ENCODE data around the gene OR10H5.
"Not testable (repeated sequence)": the region's sequence is repeated elsewhere in the genome, so short reads cannot be mapped to it uniquely, and the experiment has no call there.

Gene OR10H5, protein sequence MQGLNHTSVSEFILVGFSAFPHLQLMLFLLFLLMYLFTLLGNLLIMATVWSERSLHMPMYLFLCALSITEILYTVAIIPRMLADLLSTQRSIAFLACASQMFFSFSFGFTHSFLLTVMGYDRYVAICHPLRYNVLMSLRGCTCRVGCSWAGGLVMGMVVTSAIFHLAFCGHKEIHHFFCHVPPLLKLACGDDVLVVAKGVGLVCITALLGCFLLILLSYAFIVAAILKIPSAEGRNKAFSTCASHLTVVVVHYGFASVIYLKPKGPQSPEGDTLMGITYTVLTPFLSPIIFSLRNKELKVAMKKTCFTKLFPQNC

DNA sequence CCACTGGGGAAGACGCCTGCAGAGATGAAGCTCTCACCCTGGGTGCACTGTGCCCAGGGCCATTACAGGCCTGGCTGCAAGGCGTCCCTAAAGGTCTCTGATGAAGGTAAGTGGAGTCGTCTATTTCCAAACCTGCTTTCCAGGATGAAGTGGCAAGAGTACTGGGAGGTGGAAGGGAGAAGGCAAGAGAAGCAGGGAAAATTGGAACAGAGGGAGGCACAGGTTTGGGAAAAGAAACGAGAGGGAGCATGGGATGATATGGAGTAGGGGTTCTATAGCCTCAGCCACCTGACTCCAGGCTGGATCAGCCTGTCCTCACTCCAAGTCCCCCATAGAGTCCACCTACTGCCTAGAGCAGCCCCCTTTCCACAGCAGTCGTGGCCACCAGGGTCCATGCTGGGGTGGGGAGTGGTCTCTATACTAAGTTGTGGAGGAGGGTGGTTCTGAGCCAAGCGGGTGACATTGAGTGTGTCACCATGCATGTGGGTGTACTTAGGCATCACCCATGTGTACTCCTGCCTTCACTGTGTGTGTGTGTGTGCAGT is at the start of gene OR10H5:
Gene OR10H5, plus strand, starts transcription at position 51 of the 545 bp plus-strand sequence. CDS start 6,388 bp downstream, outside the sequence.
- DNase-seq (ENCODE audit: low spot score) = no peak

DNA sequence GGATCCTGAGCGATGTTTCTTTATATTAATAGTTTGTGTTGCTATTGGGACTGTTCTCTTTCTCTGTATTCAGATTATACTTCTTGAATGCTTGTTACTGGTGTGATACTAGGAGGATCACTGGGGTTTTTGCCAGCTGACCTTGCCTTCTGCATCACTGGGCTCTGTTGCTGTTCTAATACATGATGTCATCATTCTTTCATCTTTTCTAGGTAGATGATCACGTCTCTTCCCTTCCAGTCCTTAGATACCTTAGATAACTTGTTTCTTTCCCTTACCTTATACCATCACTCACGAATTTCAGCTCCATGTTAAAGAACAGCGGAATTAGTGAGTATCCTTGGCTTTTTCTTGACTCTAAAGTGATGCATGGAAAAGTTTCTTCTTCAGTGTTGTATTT is 49.7 kb upstream of the OR10H5 start, which contains the start of gene OR10H3:
Gene OR10H3, plus strand, starts transcription at position 264 of the 400 bp plus-strand sequence. CDS start 3,408 bp downstream, outside the sequence.
- no peak for DNase-seq (ENCODE audit: low spot score)

DNA sequence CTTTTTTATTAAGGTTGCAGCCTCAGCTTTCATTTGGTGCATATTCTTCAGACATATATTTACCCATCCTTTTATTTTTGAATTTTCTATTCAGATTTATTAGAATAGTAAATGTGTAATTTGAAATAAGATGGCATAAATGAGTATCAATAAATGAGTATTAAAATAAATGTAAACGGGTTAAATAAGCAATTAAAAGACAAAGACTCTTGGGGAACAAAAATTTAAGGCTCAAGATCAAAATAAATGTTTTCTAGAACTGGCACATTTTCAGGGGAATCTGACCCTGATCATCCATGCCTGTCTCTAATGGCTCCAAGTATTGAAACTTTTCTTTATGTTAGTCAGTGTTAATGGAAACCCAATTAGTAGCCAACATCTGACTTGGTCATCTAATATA is 46.7 kb upstream of the OR10H5 start:
- DNase-seq (ENCODE audit: low spot score) = no peak

DNA sequence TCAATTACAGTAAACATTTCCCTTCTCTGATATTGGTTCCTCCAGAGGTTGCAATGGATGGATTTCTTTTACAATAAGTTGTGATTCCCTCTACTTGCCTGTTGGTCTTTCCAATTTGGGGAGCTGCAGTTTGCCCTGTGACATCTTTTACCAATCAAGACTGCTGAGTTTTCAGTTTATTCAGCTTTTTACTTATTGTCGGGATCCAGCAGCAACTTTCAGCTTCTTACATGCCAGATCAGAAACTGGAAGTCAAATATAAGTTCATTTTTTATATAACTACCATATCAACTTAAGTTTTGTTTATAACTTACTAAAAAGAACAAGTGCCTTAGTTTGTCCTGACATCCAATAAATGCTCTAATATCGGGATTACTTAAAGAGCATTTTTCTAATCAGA is 39.2 kb upstream of the OR10H5 start:
- no peak for DNase-seq (ENCODE audit: low spot score)

DNA sequence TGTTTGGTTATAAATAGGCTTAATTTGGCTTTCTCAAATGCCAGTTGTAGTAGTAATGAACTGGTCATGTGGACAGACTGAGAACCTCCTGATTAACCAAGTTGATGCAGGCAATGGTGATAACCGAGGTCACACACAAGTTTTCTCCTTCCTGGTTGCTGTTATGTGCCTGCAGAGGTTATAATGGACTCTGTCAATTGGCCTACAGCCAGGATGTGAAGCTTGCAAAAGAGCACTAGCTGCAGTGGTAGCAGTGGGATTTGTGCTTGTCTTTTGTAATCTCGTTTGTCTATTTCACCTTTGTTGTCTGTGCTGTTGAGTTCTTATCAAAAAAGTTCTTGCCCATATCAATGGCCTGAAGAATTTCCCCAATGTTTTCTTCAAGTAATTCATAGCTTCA is 29.1 kb upstream of the OR10H5 start:
- DNase-seq (ENCODE audit: low spot score) = no peak

DNA sequence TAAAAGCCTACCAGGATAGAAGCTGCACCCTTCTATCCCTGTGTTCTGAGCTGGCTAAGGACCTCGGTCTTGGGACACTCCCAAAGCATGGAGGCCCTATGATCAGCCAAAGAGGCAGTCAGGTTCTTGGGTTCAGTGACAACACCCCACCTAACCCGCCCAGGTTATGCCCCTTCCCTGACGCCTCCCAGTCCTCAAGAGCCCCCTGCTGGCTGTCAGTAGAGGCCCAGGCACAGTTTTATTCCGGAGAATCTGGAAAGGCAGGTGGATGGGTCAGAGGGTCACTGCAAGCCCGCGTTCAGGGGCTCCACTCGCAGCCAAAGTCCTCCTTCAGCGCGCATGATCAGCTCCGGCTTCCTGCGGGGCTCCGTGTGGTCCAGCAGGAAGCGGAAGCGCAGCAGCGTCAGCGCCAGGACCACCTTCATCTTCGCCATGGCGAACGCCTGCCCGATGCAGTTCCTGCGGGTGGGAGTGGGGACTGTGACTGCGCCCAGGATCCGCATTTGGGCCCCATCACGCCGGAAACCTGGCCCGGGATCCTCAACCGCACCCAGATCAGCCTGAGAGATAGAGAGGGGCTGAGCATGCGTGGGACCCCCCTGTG is 27.4 kb upstream of the OR10H5 start:
- DNase-seq (ENCODE audit: low spot score) = no peak

DNA sequence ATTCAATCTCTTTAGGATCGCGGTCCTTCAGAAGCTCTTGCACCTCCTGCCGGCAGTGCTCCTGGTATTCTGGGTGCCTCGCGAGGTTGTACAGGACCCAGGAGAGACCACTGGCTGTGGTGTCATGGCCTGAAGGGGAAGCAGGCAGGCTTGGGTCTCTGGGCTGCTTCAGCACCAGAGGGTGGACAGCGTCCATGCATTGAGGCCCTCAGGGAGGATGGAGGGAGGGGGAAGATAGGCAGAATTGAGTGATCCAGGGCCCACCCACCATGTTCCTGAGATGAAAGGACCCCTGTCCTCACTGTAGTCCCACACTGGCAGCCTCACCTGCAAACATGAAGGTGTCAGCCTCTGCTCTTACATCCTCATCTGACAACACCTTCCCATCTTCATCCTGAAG is 17.9 kb upstream of the OR10H5 start:
- DNase-seq (ENCODE audit: low spot score) = no peak

DNA sequence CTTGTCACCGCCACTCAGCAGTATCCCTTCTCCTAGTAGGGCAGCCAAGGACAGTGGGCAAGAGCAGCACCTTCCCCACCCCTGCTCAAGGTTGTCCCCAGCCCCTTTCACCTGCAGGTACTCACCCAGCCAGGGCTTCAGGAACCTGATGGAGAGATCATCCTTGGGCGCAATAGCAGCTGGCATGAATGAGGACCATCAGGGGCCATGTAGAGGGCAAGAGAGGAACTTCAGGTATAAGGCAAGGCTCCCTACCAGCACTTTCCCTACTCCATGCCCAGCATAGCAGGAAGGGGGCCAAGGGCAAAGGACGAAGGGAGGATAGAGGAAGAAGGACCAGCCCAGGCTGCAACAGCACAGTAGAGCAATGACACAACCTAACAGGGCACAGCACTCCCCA is 13.3 kb upstream of the OR10H5 start:
- not testable (repeated sequence) for DNase-seq (ENCODE audit: low spot score)

DNA sequence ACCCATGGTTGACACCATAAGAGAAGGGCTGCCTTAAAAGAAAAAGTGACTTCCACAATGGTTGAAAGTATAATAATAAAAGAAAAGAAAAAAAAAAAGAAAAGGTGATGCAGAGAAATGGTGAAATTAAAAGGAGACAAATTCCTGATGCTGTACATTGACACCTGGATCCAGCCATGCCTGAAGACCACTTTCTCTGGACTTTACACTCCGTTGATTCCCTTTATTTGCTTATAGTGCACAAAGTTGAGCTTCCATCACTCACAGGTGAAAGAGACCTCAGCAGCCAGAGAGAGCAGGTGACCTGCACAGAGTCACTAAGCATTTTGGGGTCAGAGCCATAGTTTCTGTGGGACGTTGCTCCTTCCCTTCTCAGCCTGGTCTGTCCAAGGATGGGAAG is 12.2 kb upstream of the OR10H5 start:
- no peak for DNase-seq (ENCODE audit: low spot score)

DNA sequence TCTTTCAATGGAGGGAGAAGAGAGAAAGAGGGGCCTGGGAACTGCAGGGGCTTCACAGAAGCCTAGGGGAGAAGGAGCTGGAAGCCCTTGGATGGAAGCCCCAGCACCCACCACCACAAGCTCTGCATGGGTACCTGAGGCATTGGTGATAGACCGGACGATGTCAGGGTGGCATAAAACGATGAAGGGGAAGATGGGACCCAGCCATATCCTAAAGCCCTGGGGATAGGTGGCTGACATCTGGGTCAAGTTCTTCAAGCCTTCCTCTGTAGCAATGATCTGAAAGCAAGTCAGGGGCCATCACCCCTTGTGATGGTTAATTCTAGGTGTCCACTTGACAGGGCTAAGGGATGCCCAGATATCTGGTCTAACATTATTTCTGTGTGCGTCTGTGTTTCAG is 11.2 kb upstream of the OR10H5 start:
- DNase-seq (ENCODE audit: low spot score) = no peak

DNA sequence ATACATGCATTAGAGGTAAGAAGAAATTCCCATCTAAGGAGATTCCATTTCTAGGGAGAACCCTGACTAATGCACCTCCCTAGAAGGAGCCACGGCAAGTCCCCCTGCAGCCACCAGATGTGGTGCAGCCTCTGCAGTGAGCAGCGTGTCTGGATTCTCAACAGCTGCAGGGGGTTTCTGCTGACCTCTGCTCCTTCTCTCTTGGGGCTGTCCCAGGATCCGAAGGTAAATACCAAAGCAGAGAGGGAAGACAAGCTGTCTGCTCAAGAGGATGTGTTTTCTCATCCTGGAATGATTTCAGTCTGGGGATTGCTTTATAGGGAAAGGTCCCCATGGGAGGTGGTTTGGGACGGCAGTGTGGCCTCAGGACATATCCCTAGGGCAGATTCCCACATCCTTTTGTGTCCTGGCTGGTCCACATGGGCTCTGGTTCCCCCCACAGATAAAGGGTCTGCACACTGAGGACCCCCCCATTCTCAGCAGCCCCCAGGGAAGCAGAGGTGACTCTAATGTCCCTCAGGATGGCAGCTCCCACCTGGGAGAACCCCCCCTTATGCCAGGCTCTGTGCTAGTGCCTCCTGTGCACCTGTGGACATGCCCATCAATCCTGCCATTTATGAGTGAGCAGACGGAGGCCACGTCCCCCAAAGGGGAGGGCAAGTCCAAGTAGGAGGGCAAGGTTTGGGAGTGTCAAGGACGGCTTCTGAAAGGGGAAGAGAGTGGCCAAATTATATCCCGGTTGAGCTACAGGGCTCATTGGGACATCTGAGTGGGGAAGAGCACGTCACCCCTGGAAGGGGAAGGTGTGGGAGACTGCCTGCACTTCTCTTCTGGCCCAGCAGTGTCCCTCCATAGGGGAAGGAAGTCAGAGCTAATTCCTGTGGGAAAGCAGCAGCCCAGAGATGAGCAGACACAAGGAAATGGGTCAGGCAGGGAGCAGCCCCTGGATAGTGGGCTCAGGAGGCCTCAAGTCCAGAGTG is 10.2 kb upstream of the OR10H5 start:
- DNase-seq (ENCODE audit: low spot score) = no peak

DNA sequence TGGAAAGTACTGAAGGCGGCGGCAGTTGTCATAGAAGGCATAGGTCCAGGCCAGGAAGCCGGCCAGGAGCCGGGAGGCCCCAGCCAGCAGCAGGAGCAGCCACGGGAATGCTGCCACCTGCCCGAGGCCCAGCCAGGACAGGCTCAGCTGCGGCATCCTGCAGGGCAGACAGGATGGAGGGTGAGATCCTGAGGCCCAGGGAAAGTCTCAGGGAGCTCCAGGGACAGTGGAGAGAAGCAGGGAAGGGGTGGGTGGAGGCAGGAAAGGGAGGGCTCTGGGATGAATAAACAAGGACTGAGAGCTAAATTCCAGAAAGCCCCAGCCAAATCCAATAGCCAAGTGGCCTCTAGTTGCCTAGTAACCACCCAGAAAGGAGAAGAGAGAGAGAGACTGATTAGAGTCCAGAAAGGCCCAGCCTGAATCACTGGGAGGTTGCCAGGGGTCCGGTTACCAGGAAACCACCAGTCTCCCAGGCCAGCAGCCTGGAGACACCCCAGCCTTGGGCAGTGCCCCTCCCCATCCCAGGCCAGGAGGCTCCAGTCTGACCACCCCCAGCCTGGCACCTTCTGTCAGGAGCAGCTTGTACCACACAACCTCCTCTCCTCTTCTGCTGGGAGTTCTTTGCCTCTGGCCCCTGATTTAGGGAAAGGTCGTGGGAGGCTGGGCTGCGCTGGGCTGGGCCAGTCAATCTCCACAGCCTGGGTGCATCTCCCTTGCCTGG is 7.5 kb upstream of the OR10H5 start:
- no peak for DNase-seq (ENCODE audit: low spot score)

DNA sequence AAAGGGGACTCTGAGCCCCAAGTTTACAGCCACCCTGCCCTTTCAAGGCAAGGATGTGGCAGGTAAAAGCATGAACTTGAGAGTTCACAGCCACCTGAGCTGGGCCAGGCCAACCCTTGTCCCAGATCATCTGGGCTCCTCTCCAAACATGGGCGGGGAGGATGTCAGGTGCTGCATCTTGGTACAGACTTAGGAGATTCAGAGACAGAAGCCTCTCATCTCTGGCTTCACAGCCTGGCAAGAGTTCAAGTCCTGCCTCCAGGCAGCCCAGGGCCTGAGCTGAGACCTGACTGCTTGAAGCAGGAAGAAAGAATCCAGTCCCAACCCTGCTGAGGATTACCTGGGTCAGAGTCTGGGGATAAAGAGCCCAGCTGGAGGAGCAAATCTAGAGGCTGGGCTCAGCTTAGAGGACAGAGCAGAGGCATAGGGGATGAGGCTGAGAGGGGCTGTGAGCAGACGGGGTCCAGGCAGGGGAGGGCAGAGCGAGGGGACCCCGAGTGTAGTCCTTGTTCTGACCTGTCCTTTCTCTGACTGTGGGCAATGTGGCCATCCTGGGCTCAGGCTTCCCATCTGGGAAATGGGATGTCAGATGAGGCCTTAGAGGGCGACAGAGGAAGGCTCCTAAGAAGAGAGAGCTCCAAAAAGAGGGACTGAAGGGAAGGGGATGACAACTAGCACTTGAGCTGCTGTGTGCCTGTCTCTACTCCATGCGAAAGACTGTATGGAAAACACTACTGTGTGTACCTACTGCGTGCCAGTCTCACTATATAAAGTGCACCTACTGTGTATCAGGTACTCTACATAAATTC is 6.6 kb upstream of the OR10H5 start:
- DNase-seq (ENCODE audit: low spot score) = peak; percentile 8

DNA sequence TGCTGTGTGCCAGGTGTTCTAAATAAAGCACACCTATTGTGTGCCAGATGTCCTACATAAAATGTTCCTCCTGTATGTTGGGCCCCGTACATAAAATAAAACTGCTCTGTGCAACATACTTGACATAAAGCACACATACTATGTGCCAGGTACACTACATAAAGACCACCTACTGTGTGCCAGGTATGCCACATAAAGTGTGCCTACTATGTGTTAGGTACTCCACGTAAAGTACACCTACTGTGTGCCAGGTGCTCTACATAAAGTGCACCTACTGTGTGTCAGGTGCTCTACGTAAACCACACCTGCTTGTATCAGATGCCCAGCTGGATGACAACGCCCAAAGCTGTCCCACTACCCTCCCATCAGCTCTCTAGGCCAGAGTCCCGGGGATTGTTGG is 5.8 kb upstream of the OR10H5 start:
- no peak for DNase-seq (ENCODE audit: low spot score)

DNA sequence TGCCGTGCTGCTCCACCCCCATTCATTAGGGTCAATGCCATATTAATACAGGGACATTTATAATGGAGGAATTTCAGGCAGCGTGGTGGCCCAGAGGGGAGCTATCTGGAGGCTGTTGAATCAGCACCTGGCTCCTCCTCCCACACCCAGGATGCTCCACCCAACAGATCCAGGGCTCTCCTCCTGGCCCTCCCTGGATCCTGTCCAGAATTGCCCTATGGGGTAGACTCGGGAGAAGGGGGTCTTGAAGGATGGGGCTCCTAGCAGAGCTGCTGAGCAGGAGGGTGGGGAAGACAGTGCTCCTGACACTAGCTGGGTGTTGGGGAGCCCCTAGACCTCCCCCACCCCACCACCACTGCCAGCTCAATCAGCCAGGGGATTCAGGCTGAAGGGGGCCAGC is 5.2 kb upstream of the OR10H5 start:
- DNase-seq (ENCODE audit: low spot score) = no peak

DNA sequence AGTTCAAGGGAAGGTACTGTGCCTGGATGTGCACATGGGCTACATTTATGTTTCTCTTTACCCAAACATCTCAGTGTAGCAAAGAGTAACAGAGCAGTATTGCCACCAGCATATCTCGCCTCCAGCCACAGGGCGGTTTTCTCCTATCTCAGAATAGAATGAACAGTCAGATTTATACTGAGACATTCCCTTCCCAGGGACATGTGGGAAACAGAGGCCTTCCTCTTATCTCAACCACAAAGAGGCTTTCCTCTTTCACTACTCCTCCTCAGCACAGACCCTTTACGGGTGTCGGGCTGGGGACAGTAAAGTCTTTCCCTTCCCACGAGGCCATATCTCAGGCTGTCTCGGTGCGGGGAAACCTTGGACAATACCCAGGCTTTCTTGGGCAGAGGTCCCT is 4.6 kb upstream of the OR10H5 start:
- not testable (repeated sequence) for DNase-seq (ENCODE audit: low spot score)

DNA sequence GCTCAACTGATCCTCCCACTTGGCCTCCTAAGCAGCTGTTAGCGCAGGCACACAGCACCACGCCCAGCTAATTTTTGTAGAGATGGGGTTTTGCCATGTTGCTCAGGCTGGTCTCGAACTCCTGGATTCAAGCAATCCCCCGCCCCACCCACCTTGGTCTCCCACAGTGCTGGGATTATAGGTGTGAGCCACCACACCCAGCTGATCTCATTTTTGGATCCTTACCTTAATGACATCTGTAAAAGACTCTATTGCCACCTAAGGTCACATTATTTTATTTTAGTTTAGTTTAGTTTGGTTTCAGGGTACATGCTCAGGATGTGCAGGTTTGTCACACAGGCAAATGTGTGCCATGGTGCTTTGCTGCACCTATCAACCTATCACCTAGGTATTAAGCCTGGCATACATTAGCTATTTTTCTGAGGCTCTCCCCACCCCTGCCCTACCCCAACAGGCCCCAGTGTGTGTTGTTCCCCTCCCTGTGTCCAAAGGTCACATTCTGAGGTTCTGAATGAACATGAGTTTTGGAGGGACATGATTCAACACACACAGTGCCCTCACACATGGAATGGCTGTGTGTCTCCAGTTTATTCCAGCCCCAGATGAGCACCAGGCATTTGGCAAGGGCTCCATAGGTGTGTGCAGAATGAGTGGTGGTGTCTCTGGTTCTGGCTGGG is 1.3 kb downstream of the OR10H5 start:
- DNase-seq (ENCODE audit: low spot score) = no peak

DNA sequence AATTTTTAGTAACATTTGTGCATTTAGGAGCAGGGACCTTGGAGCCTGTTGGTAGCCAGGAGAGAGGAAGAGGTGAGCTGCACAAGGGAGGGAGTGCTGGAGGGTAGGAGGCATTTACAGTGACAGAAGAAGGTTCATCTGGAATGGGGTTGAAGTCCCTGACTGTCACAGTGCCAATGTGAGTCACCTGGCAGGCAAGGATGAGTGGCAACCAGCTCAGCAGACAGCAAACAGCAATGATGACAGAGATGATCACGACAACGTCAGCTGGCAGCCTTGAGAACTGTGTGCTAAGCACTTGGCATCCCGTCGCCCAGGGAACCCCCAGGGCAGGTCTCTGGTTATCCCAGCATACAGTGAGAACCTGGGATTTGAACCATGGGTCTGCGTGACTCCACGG is 2.6 kb downstream of the OR10H5 start:
- no peak for DNase-seq (ENCODE audit: low spot score)

DNA sequence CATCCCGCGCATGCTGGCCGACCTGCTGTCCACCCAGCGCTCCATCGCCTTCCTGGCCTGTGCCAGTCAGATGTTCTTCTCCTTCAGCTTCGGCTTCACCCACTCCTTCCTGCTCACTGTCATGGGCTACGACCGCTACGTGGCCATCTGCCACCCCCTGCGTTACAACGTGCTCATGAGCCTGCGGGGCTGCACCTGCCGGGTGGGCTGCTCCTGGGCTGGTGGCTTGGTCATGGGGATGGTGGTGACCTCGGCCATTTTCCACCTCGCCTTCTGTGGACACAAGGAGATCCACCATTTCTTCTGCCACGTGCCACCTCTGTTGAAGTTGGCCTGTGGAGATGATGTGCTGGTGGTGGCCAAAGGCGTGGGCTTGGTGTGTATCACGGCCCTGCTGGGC is 6.8 kb downstream of the OR10H5 start:
- DNase-seq (ENCODE audit: low spot score) = not testable (repeated sequence)

DNA sequence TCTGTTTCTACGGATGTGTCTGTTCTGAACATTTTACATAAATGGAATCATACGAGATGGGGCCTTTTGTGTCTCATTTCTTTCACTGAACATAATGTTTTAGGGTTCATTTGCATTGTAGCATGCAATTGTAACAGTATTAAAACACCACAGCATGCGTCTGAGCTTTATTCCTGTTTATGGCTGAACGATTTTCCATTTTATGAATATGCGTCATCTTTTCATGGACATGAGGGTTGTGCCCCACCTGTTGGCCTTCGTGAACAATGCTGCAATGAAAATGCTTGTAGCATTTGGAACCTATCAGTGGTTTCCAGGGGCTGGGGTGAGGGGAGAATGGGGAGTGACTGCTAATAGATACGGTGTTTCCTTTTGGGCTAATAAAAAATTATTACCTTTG is 22.9 kb downstream of the OR10H5 start:
- no peak for DNase-seq (ENCODE audit: low spot score)
